Suppressor macrophage (primary cell): ENCODE measurements around the gene DDX39B.

Experiments
- DNase-seq, 4 experiments: peaks; one replicate each; pipeline ENCODE4 v3.0.0-alpha.2; 2020 to 2022

Gene DDX39B

GRCh38 chr6:31547727-31548543, 6.1 kb upstream of the DDX39B start:
- peak in 3 of 4 experiments; percentile 40 to 47 (median 44) for DNase-seq

GRCh38 chr6:31546958-31547726, 5.3 kb upstream of the DDX39B start, which contains the start of gene NFKBIL1:
NFKBIL1 (plus strand) TSS chr6:31547608; CDS start chr6:31547695, 87 bp downstream.
- DNase-seq, result peak; percentile 95 to 98 (median 97)

- DNase-seq, result peak; percentile 80 to 88 (median 84)
Observed at GRCh38 chr6:31546339-31546957, 4.6 kb upstream of the DDX39B start, which contains the start of gene ATP6V1G2. ATP6V1G2 (minus strand) TSS chr6:31546608; CDS start chr6:31546559, 49 bp downstream.

GRCh38 chr6:31545291-31545690, 3.5 kb upstream of the DDX39B start:
- no peak for DNase-seq

GRCh38 chr6:31544676-31545075, 2.9 kb upstream of the DDX39B start:
- DNase-seq, result no peak

- DNase-seq, result no peak
Observed at GRCh38 chr6:31543639-31544038, 1.8 kb upstream of the DDX39B start.

GRCh38 chr6:31541059-31541657, 645 bp downstream of the DDX39B start:
- peak; percentile 63 to 82 (median 68) for DNase-seq

GRCh38 chr6:31540640-31541039, 1.2 kb downstream of the DDX39B start:
- no peak for DNase-seq

GRCh38 chr6:31538805-31539400, 2.9 kb downstream of the DDX39B start:
- DNase-seq, result no peak

GRCh38 chr6:31535538-31536324, 6.1 kb downstream of the DDX39B start:
- no peak for DNase-seq

GRCh38 chr6:31534521-31535040, 7.2 kb downstream of the DDX39B start:
- DNase-seq, result no peak

GRCh38 chr6:31534011-31534410, 7.8 kb downstream of the DDX39B start:
- no peak for DNase-seq

GRCh38 chr6:31533455-31533841, 8.4 kb downstream of the DDX39B start:
- DNase-seq, result no peak

GRCh38 chr6:31532644-31533454, 9.0 kb downstream of the DDX39B start:
- no peak for DNase-seq

GRCh38 chr6:31531771-31532643, 9.8 kb downstream of the DDX39B start:
- DNase-seq, result no peak

GRCh38 chr6:31531162-31531561, 10.6 kb downstream of the DDX39B start:
- no peak for DNase-seq

- DNase-seq, result no peak
Observed at GRCh38 chr6:31530659-31531058, 11.1 kb downstream of the DDX39B start.

GRCh38 chr6:31529329-31530150, 12.3 kb downstream of the DDX39B start:
- DNase-seq, result no peak
